Measurements from ENCODE around the gene ABHD5.

The ABHD5 gene

DNA sequence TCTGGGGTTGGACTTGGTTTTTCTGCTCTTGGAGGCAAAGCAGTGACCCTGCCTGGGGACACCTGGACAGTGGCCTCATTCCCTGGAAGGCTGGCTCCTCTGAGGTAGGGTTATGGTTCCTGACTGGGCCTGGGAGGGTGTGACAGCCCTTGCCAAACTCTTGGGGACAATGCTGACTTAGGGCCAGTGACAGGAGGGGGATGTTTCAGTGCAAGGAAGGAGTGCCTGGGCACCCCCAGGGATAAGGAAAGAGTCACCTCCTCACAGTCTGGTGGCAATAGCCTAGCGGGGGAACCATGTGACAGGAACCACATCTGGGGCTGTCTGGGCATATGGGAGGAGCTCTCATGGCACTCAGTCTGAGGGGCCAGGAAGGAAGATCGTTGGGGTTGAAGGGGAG, 91.8 kb downstream of the ABHD5 start:
- no peak for DNase-seq (ENCODE audit: low read depth)
